Neural cell (in vitro differentiated cells): ENCODE measurements around the gene TMEM135. TPM values are rescaled to one million over a fixed set of nuclear protein-coding genes. Genes with fewer than 3 reads are reported as not detected.
"Not testable (repeated sequence)": the region's sequence is repeated elsewhere in the genome, so short reads cannot be mapped to it uniquely, and the experiment has no call there.

Source experiments
- H2AFZ ChIP-seq: fragments of 200-600, 300-800 bp; sonication (generic), shearing (Covaris generic); 2 replicates; pipeline ENCODE4 v1.6.0; 2014; ENCODE audit warnings: low read depth, mild to moderate bottlenecking, antibody characterized with exemption, low read length, moderate library complexity
- H3F3A ChIP-seq: fragments of 200-600 bp; shearing (Covaris generic); 2 replicates; pipeline ENCODE4 v1.6.1; 2016; ENCODE audit warnings: mild to moderate bottlenecking, moderate library complexity, mixed read lengths, antibody characterized with exemption, low read length; ENCODE audit not compliant: insufficient read depth, poor library complexity, severe bottlenecking
- H3K27ac ChIP-seq: fragments of 200-600, 300-800 bp; sonication (generic), shearing (Covaris generic); 2 replicates; pipeline ENCODE4 v1.5.1; 2014; ENCODE audit warnings: mild to moderate bottlenecking, low read length, moderate library complexity
- H3K27me3 ChIP-seq: fragments of 300-800, 200-600 bp; sonication (generic), shearing (Covaris generic); 2 replicates; pipeline ENCODE4 v1.6.0; 2014; ENCODE audit warnings: mild to moderate bottlenecking, low read depth, low read length, moderate library complexity; ENCODE audit not compliant: insufficient read depth
- H3K36me3 ChIP-seq: fragments of 300-800, 200-600 bp; sonication (generic), shearing (Covaris generic); 2 replicates; pipeline ENCODE4 v1.5.1; 2014; ENCODE audit warnings: mild to moderate bottlenecking, antibody characterized with exemption, low read length, moderate library complexity; ENCODE audit not compliant: insufficient read depth
- H3K4me2 ChIP-seq: fragments of 300-800, 200-600 bp; sonication (generic), shearing (Covaris generic); 2 replicates; pipeline ENCODE4 v1.6.0; 2014; ENCODE audit warnings: mild to moderate bottlenecking, low read length
- H3K4me3 ChIP-seq: fragments of 300-800, 200-600 bp; sonication (generic), shearing (Covaris generic); 2 replicates; pipeline ENCODE4 v1.5.1; 2014; ENCODE audit warnings: mild to moderate bottlenecking, low read length, moderate library complexity
- H3K79me2 ChIP-seq: fragments of 200-600 bp; shearing (Covaris generic); replicated peaks from 2 replicates; pipeline ENCODE4 v1.6.0; 2014; ENCODE audit warnings: mild to moderate bottlenecking, low read length, moderate library complexity; ENCODE audit not compliant: insufficient read depth
- H3K9ac ChIP-seq: fragments of 300-800, 200-600 bp; sonication (generic), shearing (Covaris generic); 2 replicates; pipeline ENCODE4 v1.6.1; 2016; ENCODE audit warnings: mild to moderate bottlenecking, low read length, mixed read lengths
- H3K9me2 ChIP-seq: fragments of 200-600 bp; shearing (Covaris generic); 2 replicates; pipeline ENCODE4 v1.6.1; 2016; ENCODE audit warnings: mild to moderate bottlenecking, low read length, mixed read lengths; ENCODE audit not compliant: insufficient read depth
- H3K9me3 ChIP-seq: fragments of 200-600, 300-800 bp; sonication (generic), shearing (Covaris generic); 2 replicates; pipeline ENCODE4 v1.6.1; 2016; ENCODE audit warnings: mild to moderate bottlenecking, mixed run types, low read length, moderate library complexity, mixed read lengths
- H4K20me1 ChIP-seq: fragments of 200-600 bp; shearing (Covaris generic); 2 replicates; pipeline ENCODE4 v1.6.1; 2016; ENCODE audit warnings: mild to moderate bottlenecking, mixed run types; ENCODE audit not compliant: insufficient read depth
- EP300 ChIP-seq: fragments of 450-650 bp; conservative IDR thresholded peaks from 2 replicates; pipeline ENCODE4 v1.6.1; 2014; ENCODE audit warnings: antibody characterized with exemption, mild to moderate bottlenecking, moderate library complexity; ENCODE audit not compliant: poor library complexity, severe bottlenecking
- EZH2 ChIP-seq: fragments of 200-600, 300-800 bp; shearing (Covaris generic), sonication (generic); IDR thresholded peaks from 2 replicates; pipeline ENCODE4 v1.6.1; 2014; ENCODE audit warnings: antibody characterized with exemption, low read length, borderline replicate concordance, mild to moderate bottlenecking; ENCODE audit not compliant: insufficient read depth, poor library complexity, severe bottlenecking
- MXI1 ChIP-seq: fragments of 450-650 bp; conservative IDR thresholded peaks from 2 replicates; pipeline ENCODE4 v1.6.1; 2014; ENCODE audit warnings: antibody characterized with exemption, mild to moderate bottlenecking; ENCODE audit not compliant: poor library complexity, severe bottlenecking
- POLR2AphosphoS5 ChIP-seq: IDR thresholded peaks from 2 replicates; pipeline ENCODE4 v1.6.1; 2012
- RAD21 ChIP-seq: fragments of 450-650 bp; conservative IDR thresholded peaks from 2 replicates; pipeline ENCODE4 v1.6.1; 2014; ENCODE audit warnings: antibody characterized with exemption, mild to moderate bottlenecking, moderate library complexity
- TAF1 ChIP-seq: IDR thresholded peaks from 2 replicates; pipeline ENCODE4 v1.6.1; 2012; ENCODE audit warnings: low read depth
- polyA plus RNA-seq: library from polyadenylated mRNA; depleted of rRNA; stranded (reverse); fragments of >200 nt; gene quantifications from 2 replicates; pipeline ENCODE4 v1.2.3, GENCODE V29; 2014
- TF ChIP-seq, protein P1 (sequence below): IDR thresholded peaks from 2 replicates; pipeline ENCODE4 v1.6.1; 2012; ENCODE audit warnings: borderline replicate concordance

TMEM135 gene
- polyA plus RNA-seq, 1 donor from 2014 or later = 15.6 TPM

DNA sequence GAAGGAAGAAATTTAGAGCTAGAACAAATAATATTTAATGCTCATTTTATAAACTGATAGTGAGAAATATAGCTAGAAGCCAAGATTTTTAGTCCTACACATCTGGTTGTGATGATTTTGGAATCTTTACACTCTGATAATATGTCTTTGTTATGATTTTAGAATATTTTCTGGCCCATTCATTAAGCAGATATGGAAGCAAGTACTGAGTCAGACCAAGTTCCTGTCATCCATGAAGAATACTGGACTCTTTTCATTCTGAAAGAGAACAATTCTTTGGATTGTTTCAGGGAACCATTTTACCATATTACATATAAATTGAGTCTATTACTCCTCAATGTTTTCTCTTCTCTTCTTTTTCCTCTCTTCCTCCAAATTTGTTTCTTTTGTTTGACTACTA, 227.4 kb downstream of the TMEM135 start:
- Histone ChIP-seq H3K27ac (no peak overlapping the region), H3K79me2 (no peaks in the 10 kb centered on the region), H2AFZ (no peak overlapping the region), H3K9ac (no peak overlapping the region), H3K4me3 (no peak overlapping the region), H4K20me1 (no peaks in the 10 kb centered on the region), H3K4me2 (no peak overlapping the region), H3K9me2 (no peaks in the 10 kb centered on the region), H3F3A (no peaks in the 10 kb centered on the region), H3K9me3 (no peaks in the 10 kb centered on the region), H3K27me3 (no peaks in the 10 kb centered on the region), H3K36me3 (no peaks in the 10 kb centered on the region)
- TF ChIP-seq TAF1 = no peak
- TF ChIP-seq EP300 = no peak

DNA sequence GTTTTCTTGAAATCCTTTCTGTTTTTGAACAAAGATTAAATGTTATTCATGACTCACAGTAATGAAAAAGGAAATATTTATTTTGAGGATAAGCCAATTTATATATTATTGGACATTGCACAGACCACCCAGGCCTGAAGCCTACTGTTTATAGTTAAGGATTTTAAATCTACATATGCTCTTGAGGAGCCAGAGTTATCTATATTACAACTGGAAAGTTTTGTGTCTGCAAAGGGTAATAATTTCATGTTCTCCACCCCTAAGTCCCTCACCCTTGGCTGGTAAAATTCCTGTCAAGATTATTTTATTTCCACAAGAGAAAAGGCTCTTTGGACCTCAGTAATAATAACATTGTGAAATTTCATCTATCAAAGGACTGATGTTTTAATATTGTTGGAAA, 228.2 kb downstream of the TMEM135 start:
- Histone ChIP-seq H3K27ac (no peak overlapping the region), H3K4me2 (no peak overlapping the region), H3K9me2 (no peaks in the 10 kb centered on the region), H2AFZ (no peak overlapping the region), H3K27me3 (no peaks in the 10 kb centered on the region), H3K4me3 (no peak overlapping the region), H3K36me3 (no peaks in the 10 kb centered on the region), H3K9me3 (no peaks in the 10 kb centered on the region), H4K20me1 (no peaks in the 10 kb centered on the region), H3K79me2 (no peaks in the 10 kb centered on the region), H3K9ac (no peak overlapping the region), H3F3A (no peaks in the 10 kb centered on the region)
- no peak for TF ChIP-seq TAF1
- TF ChIP-seq MXI1 = no peak
- no peak for TF ChIP-seq POLR2AphosphoS5
- TF ChIP-seq EP300 = no peak
- no peak for TF ChIP-seq RAD21
- TF ChIP-seq, protein P1, sequence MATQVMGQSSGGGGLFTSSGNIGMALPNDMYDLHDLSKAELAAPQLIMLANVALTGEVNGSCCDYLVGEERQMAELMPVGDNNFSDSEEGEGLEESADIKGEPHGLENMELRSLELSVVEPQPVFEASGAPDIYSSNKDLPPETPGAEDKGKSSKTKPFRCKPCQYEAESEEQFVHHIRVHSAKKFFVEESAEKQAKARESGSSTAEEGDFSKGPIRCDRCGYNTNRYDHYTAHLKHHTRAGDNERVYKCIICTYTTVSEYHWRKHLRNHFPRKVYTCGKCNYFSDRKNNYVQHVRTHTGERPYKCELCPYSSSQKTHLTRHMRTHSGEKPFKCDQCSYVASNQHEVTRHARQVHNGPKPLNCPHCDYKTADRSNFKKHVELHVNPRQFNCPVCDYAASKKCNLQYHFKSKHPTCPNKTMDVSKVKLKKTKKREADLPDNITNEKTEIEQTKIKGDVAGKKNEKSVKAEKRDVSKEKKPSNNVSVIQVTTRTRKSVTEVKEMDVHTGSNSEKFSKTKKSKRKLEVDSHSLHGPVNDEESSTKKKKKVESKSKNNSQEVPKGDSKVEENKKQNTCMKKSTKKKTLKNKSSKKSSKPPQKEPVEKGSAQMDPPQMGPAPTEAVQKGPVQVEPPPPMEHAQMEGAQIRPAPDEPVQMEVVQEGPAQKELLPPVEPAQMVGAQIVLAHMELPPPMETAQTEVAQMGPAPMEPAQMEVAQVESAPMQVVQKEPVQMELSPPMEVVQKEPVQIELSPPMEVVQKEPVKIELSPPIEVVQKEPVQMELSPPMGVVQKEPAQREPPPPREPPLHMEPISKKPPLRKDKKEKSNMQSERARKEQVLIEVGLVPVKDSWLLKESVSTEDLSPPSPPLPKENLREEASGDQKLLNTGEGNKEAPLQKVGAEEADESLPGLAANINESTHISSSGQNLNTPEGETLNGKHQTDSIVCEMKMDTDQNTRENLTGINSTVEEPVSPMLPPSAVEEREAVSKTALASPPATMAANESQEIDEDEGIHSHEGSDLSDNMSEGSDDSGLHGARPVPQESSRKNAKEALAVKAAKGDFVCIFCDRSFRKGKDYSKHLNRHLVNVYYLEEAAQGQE = no peak

DNA sequence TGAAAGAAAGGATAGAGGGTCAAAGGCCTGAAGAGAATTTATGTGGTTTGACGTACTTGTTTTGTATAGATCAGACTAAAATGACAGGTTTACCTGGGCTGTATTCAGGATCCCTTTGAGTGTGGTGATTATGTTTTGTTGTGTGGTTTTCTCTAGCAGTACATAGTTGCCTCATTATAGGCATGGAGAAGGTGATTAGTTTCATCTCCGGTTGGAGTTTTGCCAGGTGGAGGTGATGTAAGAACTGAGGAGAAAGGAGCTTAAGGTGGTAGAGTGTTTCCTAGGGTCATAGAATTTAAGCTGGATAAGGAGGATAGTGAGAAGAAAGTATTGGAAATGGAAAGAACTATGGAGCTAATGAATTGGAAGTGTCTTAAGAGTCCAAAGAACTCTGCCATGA, 229.0 kb downstream of the TMEM135 start:
- TF ChIP-seq MXI1 = no peak
- no peak for TF ChIP-seq EZH2
- no peaks in the 10 kb centered on the region for H4K20me1 ChIP-seq
- no peak overlapping the region for H3K9ac ChIP-seq
- H3K9me3 ChIP-seq = no peaks in the 10 kb centered on the region
- H3K4me3 ChIP-seq = no peak overlapping the region
- H3K27me3 ChIP-seq = no peaks in the 10 kb centered on the region
- H3K36me3 ChIP-seq = no peaks in the 10 kb centered on the region
- no peaks in the 10 kb centered on the region for H3F3A ChIP-seq
- no peak overlapping the region for H3K4me2 ChIP-seq
- H3K79me2 ChIP-seq = no peaks in the 10 kb centered on the region
- H3K9me2 ChIP-seq = no peaks in the 10 kb centered on the region
- H2AFZ ChIP-seq = no peak overlapping the region
- H3K27ac ChIP-seq = no peak overlapping the region

DNA sequence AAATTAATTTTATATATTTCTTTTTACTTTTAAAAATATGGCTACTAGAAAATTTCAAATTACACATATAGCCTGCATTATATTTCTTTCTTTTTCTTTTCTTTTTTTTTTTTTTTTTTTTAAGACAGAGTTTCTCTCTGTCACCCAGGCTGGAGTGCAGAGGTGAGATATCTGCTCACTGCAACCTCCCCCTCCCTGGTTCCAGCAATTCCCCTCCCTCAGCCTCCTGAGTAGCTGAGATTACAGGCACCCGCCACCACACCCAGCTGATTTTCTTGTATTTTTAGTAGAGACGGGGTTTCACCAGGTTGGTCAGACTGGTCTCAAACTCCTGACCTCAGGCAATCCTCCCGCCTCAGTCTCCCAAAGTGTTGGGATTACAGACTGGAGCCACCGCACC, 234.2 kb downstream of the TMEM135 start:
- not testable (repeated sequence) for H3K9me2 ChIP-seq, H3K9me3 ChIP-seq, H3K4me3 ChIP-seq, H3F3A ChIP-seq, H3K9ac ChIP-seq, H3K36me3 ChIP-seq, H2AFZ ChIP-seq, H3K79me2 ChIP-seq, H3K27ac ChIP-seq, H3K4me2 ChIP-seq, H3K27me3 ChIP-seq, H4K20me1 ChIP-seq
